ENCODE results near the gene LGALS7B. TPM values are rescaled to one million over a fixed set of nuclear protein-coding genes. Genes with fewer than 3 reads are reported as not detected.
"Not testable (repeated sequence)": the region's sequence is repeated elsewhere in the genome, so short reads cannot be mapped to it uniquely, and the experiment has no call there.

LGALS7B gene
- polyA plus RNA-seq (2012; ENCODE audit: missing spikeins): not detected

DNA sequence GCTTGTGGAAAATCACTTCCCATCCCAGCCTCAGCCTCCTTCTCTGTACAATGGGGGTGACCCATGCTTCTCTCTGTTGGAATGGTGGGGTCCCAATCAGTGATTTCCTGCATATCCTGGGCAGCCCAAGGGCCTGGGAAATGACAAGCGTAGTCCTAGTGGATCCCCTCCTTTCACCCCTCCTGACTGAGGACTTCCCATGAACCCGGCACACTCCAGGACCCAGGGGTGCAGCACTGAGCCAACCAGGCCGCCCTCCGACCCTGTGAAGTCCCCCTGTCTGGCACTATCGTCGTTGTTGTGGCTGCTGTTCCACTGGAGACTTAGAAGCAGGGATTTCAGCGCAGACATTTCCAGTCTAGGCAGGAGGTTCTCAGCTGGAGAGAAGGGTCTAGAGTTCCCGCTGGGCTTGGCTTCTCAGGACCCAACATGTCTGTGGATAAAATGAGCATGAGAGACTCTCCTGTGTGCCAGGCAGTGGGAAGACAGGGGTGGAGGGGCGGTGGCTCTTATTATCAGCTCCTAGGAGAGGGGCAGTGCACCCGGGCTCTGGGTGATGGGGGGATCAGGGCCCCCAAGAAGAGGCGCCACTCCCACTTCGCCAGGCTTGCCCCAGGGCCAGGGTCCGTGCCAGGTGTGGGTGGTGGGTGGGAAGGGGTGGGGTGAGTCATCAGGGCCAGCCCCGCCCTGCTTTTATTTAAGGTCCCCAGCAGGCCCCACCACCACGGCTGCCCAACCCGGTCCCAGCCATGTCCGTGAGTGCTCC lies at the start of gene LGALS7B:
TSS of gene LGALS7B (plus strand) at position 723 of the 766 bp plus-strand sequence. CDS start at position 750, 27 bp downstream.
- no peak for FAIRE-seq
- TF ChIP-seq POLR2AphosphoS5 (IDR thresholded peaks at IDR 0.05; ENCODE audit: low read depth, low read length): no peak
- no peak for TF ChIP-seq TAF1 (IDR thresholded peaks at IDR 0.05; ENCODE audit: borderline replicate concordance, low read depth, low read length)
- DNase-seq (ENCODE audit: insufficient read length): no peak

DNA sequence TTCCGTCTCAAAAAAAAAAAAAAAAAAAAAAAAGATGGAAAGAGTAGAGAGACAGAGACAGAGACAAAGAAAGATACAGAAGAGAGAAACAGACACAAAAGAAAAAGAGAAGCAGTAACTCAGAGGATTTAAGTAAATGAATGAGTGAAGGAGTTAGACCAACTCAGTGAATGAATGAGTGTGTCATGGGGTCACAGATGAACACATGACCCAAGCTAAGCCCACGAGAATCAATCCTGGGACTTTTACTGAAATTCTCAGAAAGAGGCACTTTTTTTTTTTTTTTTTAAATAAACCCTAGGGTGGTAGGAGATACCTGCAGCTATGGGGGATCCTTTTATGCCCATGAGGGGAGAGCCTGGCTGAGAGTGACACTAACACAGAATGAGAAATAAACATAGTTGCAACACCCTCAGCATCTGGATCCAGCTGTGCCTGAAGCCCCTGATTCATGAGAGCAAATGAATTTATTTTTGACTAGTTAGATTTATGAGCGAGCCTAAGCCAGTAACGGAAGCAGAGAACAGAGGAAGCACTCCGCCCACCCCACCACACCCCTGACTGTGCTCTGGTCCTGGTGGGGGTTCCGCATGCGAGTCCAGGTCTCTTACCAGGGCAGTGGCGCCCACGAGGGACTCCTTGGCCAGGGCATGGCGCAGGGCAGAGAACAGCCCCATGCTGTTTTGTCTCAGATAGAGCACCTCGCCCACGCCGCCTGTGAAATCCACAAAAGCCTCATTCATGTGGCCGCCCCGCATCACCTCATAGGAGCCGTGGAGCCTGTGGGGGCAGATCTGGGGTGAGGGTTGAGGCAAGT lies 49.4 kb upstream of the LGALS7B start:
- TF ChIP-seq POLR2A (IDR thresholded peaks at IDR 0.05; ENCODE audit: low read depth, low read length) (no peak), POLR2AphosphoS5 (IDR thresholded peaks at IDR 0.05; ENCODE audit: low read depth, low read length) (no peak), TAF1 (IDR thresholded peaks at IDR 0.05; ENCODE audit: borderline replicate concordance, low read depth, low read length) (no peak)
- DNase-seq (ENCODE audit: insufficient read length) (peak; percentile 18), FAIRE-seq (peak; percentile 30)

DNA sequence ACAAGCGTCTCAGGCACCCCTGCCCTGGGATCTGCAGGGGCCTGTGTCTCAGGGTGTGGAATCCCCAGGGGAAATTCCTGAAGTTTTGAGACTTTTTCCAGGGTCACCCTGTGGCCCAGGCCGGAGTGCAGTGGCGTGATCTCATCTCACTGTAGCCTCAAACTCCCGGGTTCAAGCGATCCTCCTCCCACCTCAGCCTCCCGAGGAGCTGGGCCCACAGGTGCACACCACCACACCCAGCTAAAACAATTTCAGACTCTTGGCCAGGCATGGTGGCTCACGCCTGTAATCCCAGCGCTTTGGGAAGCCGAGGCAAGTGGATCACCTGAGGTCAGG lies 48.8 kb upstream of the LGALS7B start:
- TF ChIP-seq POLR2AphosphoS5 (IDR thresholded peaks at IDR 0.05; ENCODE audit: low read depth, low read length) (no peak), TAF1 (IDR thresholded peaks at IDR 0.05; ENCODE audit: borderline replicate concordance, low read depth, low read length) (no peak), POLR2A (IDR thresholded peaks at IDR 0.05; ENCODE audit: low read depth, low read length) (no peak)
- FAIRE-seq (no peak), DNase-seq (ENCODE audit: insufficient read length) (no peak)

DNA sequence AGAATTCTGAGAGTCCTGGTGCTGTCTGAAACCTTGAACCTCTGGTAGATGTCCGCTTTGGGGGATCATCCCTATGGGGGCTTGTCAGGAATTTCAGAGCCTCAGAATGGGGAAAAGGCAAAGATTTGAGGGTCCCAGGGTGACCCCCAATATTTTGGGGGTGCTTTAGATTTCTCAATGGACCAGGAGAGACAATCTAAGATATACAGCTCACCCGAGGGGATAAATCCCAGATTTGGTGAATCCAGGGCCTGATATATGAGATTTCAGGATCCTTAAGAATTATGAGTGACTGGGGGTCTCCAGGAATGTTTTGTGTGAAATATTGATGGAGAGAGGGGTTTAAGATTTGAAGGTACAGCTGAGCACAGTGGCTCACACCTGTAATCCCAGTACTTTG lies 48.1 kb upstream of the LGALS7B start:
- no peak for DNase-seq (ENCODE audit: insufficient read length)
- FAIRE-seq: no peak
- TF ChIP-seq POLR2AphosphoS5 (IDR thresholded peaks at IDR 0.05; ENCODE audit: low read depth, low read length): no peak
- no peak for TF ChIP-seq TAF1 (IDR thresholded peaks at IDR 0.05; ENCODE audit: borderline replicate concordance, low read depth, low read length)
- TF ChIP-seq POLR2A (IDR thresholded peaks at IDR 0.05; ENCODE audit: low read depth, low read length): no peak

DNA sequence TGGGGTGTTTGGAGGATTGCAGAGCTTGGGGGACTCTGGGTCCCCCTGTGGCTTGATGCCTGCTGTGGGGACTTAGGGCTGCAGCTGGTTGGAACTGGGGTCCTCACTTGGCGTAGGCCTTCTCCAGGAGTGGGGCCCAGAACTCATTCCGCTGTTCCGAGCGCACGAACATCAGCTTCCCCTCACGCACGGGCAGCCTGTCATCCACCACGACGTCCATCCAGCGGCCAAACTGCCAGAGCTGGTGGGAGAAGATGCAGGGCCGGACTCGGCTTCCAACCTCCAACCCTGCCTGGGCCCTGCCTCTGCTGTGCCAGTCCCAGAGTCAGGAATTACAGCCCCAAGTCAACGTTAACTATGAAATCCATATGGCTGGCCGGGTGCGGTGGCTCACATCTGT lies 47.3 kb upstream of the LGALS7B start:
- TF ChIP-seq TAF1 (IDR thresholded peaks at IDR 0.05; ENCODE audit: borderline replicate concordance, low read depth, low read length): no peak
- TF ChIP-seq POLR2AphosphoS5 (IDR thresholded peaks at IDR 0.05; ENCODE audit: low read depth, low read length): no peak
- no peak for TF ChIP-seq POLR2A (IDR thresholded peaks at IDR 0.05; ENCODE audit: low read depth, low read length)
- DNase-seq (ENCODE audit: insufficient read length): peak; percentile 15
- FAIRE-seq: no peak

DNA sequence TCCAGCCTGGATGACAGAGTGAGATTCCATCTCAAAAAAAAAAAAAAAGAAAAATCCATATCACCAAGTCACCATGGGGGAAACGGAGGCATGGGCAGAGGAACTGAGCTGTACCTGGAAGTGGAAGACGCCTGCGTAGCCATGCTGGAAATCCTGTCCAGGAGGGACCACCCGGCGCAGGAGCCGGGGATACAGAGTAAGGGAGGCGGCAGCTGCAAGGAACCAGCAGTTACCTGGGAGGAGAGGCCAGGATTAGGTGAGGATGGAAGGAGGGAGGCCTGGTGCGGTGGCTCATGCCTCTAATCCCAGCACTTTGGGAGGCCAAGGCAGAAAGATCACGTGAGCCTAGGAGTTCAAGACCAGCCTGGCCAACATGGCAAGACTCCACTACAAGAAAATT lies 46.7 kb upstream of the LGALS7B start:
- DNase-seq (ENCODE audit: insufficient read length): peak; percentile 7
- no peak for FAIRE-seq
- TF ChIP-seq POLR2AphosphoS5 (IDR thresholded peaks at IDR 0.05; ENCODE audit: low read depth, low read length): no peak
- no peak for TF ChIP-seq POLR2A (IDR thresholded peaks at IDR 0.05; ENCODE audit: low read depth, low read length)
- no peak for TF ChIP-seq TAF1 (IDR thresholded peaks at IDR 0.05; ENCODE audit: borderline replicate concordance, low read depth, low read length)

DNA sequence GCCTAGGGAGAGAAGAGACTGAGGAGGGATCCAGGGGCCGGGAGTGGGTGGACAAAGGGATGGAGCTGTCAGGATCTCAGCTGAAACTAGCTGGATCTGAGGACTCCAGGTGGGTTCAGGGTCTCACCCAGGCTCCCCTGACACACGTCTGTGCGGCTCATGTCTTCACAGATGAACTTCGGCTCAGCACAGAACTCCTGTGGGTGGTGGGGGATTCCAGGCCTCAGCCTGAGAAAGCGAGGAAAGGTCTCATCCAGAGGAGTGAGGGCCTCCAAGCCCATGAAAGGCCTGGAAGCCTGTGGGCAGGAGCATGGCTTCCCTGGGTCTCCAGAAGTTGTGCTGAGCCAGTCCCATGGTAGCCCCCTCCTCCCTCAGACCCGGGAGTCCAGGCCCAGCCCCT lies 46.1 kb upstream of the LGALS7B start:
- FAIRE-seq (no peak), DNase-seq (ENCODE audit: insufficient read length) (peak; percentile 19)
- TF ChIP-seq POLR2AphosphoS5 (IDR thresholded peaks at IDR 0.05; ENCODE audit: low read depth, low read length): no peak
- TF ChIP-seq POLR2A (IDR thresholded peaks at IDR 0.05; ENCODE audit: low read depth, low read length): no peak
- TF ChIP-seq TAF1 (IDR thresholded peaks at IDR 0.05; ENCODE audit: borderline replicate concordance, low read depth, low read length): no peak

DNA sequence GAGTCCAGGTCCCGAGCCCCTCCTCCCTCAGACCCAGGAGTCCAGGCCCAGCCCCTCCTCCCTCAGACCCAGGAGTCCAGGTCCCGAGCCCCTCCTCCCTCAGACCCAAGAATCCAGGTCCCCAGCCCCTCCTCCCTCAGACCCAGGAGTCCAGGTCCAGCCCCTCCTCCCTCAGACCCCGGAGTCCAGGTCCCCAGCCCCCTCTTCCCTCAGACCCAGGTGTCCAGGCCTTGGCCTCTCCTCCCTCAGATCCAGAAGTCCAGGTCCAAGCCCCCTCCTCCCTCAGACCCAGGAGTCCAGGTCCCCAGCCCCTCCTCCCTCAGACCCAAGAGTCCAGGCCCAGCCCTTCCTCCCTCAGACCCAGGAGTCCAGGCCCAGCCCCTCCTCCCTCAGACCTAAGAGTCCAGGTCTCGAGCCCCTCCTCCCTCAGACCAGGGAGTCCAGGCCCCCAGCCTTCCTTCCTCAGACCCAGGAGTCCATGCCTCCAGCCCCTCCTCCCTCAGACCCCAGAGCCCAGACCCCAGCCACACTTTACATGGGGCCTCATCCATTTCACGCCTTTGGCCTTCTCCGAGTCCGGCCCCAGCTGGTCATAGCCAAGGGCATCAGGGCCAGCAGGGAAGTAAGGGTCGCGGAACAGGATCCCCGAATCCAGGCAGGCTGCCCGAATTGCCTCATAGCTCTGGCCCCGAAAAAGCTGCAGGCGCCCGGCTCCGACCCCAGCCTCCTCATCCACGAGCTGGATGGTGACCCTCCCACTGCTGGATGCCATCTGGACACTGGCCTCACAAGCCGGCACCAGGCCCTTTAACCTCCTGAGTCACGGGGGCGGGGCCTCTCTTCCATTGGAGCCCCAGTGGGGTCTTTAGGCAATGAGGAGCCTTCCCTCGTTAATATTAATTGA lies 45.4 kb upstream of the LGALS7B start:
- TF ChIP-seq TAF1 (IDR thresholded peaks at IDR 0.05; ENCODE audit: borderline replicate concordance, low read depth, low read length): no peak
- TF ChIP-seq POLR2AphosphoS5 (IDR thresholded peaks at IDR 0.05; ENCODE audit: low read depth, low read length): no peak
- no peak for TF ChIP-seq POLR2A (IDR thresholded peaks at IDR 0.05; ENCODE audit: low read depth, low read length)
- no peak for FAIRE-seq
- DNase-seq (ENCODE audit: insufficient read length): peak; percentile 12

DNA sequence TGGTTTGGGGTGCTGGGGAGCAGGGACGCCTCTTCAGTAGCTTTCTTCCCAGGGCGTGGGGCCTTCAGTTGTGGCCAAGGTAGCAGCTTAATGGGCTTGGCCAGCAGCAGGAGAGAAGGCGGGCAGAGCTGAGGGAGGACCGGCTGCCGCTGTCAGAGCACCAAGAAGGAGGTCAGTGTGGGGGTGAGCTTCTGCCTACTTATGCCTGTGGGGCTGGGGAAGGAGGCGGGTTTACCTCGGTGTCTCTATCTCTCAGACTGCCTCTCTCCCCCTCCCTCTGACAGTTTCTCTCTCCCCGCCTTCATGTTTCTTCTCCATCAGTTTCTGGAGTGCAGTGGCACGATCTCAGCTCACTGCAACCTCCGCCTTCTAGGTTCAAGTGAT lies 44.7 kb upstream of the LGALS7B start, which contains the start of gene CAPN12:
TSS of gene CAPN12 (minus strand) at position 177 of the 384 bp plus-strand sequence. CDS start 309 bp downstream, outside the sequence.
- peak; percentile 8 for DNase-seq (ENCODE audit: insufficient read length)
- TF ChIP-seq POLR2A (IDR thresholded peaks at IDR 0.05; ENCODE audit: low read depth, low read length) (no peak), POLR2AphosphoS5 (IDR thresholded peaks at IDR 0.05; ENCODE audit: low read depth, low read length) (no peak), TAF1 (IDR thresholded peaks at IDR 0.05; ENCODE audit: borderline replicate concordance, low read depth, low read length) (no peak)
- FAIRE-seq: no peak

DNA sequence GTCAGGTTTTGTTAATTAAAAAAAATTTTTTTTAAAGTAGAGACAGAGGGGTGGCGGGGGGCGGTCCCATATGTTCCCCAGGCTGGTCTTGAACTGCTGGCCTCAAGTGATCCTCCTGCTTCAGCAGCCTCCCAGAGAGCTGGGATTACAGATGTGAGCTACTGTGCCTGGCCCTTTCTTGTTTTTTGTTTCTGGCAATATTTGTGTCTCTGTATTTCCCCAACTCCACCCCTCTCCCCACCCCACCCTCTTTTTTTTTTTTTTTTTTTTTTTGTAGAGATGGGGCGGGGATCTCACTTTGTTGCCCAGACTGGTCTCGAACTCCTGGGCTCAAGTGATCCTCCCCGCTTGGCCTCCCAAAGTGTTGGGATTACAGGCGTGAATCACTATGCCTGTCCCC lies 44.1 kb upstream of the LGALS7B start:
- FAIRE-seq: no peak
- no peak for DNase-seq (ENCODE audit: insufficient read length)
- TF ChIP-seq POLR2A (IDR thresholded peaks at IDR 0.05; ENCODE audit: low read depth, low read length) (no peak), POLR2AphosphoS5 (IDR thresholded peaks at IDR 0.05; ENCODE audit: low read depth, low read length) (no peak), TAF1 (IDR thresholded peaks at IDR 0.05; ENCODE audit: borderline replicate concordance, low read depth, low read length) (no peak)

DNA sequence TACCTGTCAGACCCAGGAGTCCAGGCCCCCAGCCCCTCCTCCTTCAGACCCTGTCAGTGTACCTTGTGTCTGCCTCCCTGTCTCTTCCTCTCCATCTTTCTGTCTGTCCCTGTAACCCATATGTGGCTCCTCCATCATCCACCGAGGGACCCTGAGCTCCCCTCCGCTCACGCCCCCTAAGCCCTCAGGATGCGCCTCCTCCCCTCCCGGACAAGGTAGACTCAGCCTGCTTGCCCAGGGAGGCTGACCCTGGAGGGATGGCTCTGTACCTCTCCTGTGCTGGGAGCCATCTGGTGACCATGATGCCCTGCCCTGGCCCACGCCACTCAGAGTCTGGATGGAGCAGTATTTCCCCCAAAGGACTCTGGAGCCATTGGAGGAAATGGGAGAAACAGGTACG lies 43.7 kb upstream of the LGALS7B start:
- DNase-seq (ENCODE audit: insufficient read length) (no peak), FAIRE-seq (no peak)
- no peak for TF ChIP-seq POLR2AphosphoS5 (IDR thresholded peaks at IDR 0.05; ENCODE audit: low read depth, low read length)
- no peak for TF ChIP-seq TAF1 (IDR thresholded peaks at IDR 0.05; ENCODE audit: borderline replicate concordance, low read depth, low read length)
- TF ChIP-seq POLR2A (IDR thresholded peaks at IDR 0.05; ENCODE audit: low read depth, low read length): no peak

DNA sequence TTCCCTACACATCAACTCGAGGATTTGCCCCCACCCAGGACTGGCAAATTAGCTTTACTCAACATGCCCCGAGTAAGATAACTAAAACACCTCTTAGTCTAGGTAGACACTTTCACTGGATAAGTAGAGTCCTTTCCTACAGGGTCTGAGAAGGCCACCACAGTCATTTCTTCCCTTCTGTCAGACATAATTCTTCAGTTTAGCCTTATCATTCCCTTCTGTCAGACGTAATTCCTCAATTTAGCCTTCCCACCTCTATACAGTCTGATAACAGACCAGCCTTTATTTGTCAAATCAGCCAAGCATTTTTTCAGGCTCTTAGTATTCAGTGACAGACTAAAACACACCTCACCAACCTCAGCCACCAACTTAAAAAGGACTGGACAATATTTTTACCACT lies 35.2 kb upstream of the LGALS7B start:
- DNase-seq (ENCODE audit: insufficient read length); FAIRE-seq: not testable (repeated sequence)

DNA sequence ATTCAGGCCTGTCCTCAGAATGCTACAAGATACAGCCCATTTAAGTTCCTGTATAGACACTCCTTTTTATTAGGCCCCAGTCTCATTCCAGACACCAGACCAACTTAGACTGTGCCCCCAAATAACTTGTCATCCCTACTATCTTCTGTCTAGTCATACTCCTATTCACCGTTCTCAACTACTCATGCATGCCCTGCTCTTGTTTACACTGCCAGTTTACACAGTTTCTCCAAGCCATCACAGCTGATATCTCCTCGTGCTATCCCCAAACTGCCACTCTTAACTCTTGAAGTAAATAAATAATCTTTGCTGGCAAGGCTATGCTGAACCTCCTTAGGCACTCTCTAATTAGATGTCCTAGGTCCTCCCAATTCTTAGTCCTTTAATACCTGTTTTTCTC lies 34.8 kb upstream of the LGALS7B start:
- DNase-seq (ENCODE audit: insufficient read length); FAIRE-seq: not testable (repeated sequence)

All from GM12892 (cell line).